PC-3 (cell line): ENCODE results near the gene DPEP2NB. TPM values are rescaled to one million over a fixed set of nuclear protein-coding genes. Genes with fewer than 3 reads are reported as not detected.

Source experiments
- ATAC-seq: fragments of 200-7000 bp; cut with Tn5 transposase; 2 replicates; pipeline ENCODE4 v1.9.1; 2020; ENCODE audit warnings: mild to moderate bottlenecking, moderate library complexity
- BruUV-seq: library from RNA; stranded (reverse); fragments of 400-500 nt; replicated peaks from 2 replicates; lab custom pipeline; 2021; lab: Mats Ljungman, UMichigan
- CTCF ChIA-PET: fragments of 300-600 bp; sonication (Branson Sonifier 250); formaldehyde crosslinking; loops from one replicate; lab custom pipeline; 2022; ENCODE audit warnings: antibody characterized with exemption; lab: Charles Lee
- POLR2A ChIA-PET: fragments of 300-600 bp; sonication (Branson Sonifier 250); formaldehyde crosslinking; loops from one replicate; lab custom pipeline; 2022; ENCODE audit warnings: antibody characterized with exemption; ENCODE audit not compliant: unreplicated experiment; lab: Charles Lee
- DNase-seq: peaks from one replicate; pipeline ENCODE4 v3.0.0-alpha.2; 2015
- H2AFZ ChIP-seq: fragments of 300-600 bp; sonication (generic); 2 replicates; pipeline ENCODE4 v1.6.0; 2016; ENCODE audit warnings: antibody characterized with exemption, low read length
- H3F3A ChIP-seq: fragments of 300-600 bp; sonication (generic); one replicate; pipeline ENCODE4 v1.6.0; 2017; ENCODE audit warnings: antibody characterized with exemption, low read length, control low read depth, mild to moderate bottlenecking; ENCODE audit not compliant: unreplicated experiment
- H3K27ac ChIP-seq: fragments of 300-600 bp; sonication (generic); 2 replicates; pipeline ENCODE4 v1.5.1; 2016; ENCODE audit warnings: mild to moderate bottlenecking, low read length
- H3K27me3 ChIP-seq: fragments of 300-600 bp; sonication (generic); 2 replicates; pipeline ENCODE4 v1.6.1; 2016; ENCODE audit warnings: low read length, mixed read lengths
- H3K36me3 ChIP-seq: fragments of 300-600 bp; sonication (generic); 2 replicates; pipeline ENCODE4 v1.6.1; 2016; ENCODE audit warnings: low read depth, mixed run types, low read length, mixed read lengths
- H3K4me1 ChIP-seq: fragments of 300-600 bp; sonication (generic); 2 replicates; pipeline ENCODE4 v1.5.1; 2016; ENCODE audit warnings: low read length; ENCODE audit not compliant: insufficient read depth
- H3K4me2 ChIP-seq: fragments of 300-600 bp; sonication (generic); 2 replicates; pipeline ENCODE4 v1.6.0; 2016; ENCODE audit warnings: low read length
- H3K4me3 ChIP-seq: fragments of 300-600 bp; sonication (generic); 2 replicates; pipeline ENCODE4 v1.5.1; 2016; ENCODE audit warnings: mild to moderate bottlenecking, low read length, mixed read lengths
- H3K79me2 ChIP-seq: fragments of 300-600 bp; sonication (generic); 2 replicates; pipeline ENCODE4 v1.6.1; 2017; ENCODE audit warnings: low read length, mixed read lengths
- H3K9ac ChIP-seq: fragments of 300-600 bp; sonication (generic); 2 replicates; pipeline ENCODE4 v1.6.0; 2016; ENCODE audit warnings: mild to moderate bottlenecking, low read length
- H3K9me2 ChIP-seq: fragments of 300-600 bp; sonication (generic); replicated peaks from 2 replicates; pipeline ENCODE4 v1.6.1; 2016; ENCODE audit warnings: mixed run types, low read length, mixed read lengths
- H3K9me3 ChIP-seq: fragments of 300-600 bp; sonication (generic); 2 replicates; pipeline ENCODE4 v1.6.1; 2016; ENCODE audit warnings: low read length, mixed read lengths
- H4K20me1 ChIP-seq: fragments of 300-600 bp; sonication (generic); 2 replicates; pipeline ENCODE4 v1.6.1; 2016; ENCODE audit warnings: low read length, mixed read lengths
- CTCF ChIP-seq: fragments of 300-600 bp; sonication (generic); conservative IDR thresholded peaks from 2 replicates; pipeline ENCODE4 v1.5.1; 2017; ENCODE audit warnings: antibody characterized with exemption, low read depth, mild to moderate bottlenecking, low read length
- EZH2 ChIP-seq: fragments of 300-600 bp; sonication (generic); IDR thresholded peaks from one replicate; pipeline ENCODE4 v1.6.1; 2017; ENCODE audit warnings: antibody characterized with exemption, mild to moderate bottlenecking, low read length; ENCODE audit not compliant: unreplicated experiment
- EZH2phosphoT487 ChIP-seq: fragments of 300-600 bp; sonication (generic); IDR thresholded peaks from 2 replicates; pipeline ENCODE4 v1.6.1; 2018; ENCODE audit warnings: mild to moderate bottlenecking, antibody characterized with exemption, low read length, borderline replicate concordance
- intact Hi-C: fragments of 100-400 bp; cut with micrococcal nuclease; formaldehyde crosslinking; loops from 2 replicates; pipeline ENCODE4 v1.9.0; 2023
- total RNA-seq: library from RNA; depleted of rRNA; stranded (reverse); fragments of >200 nt; gene quantifications from 2 replicates; pipeline ENCODE4 v1.2.3, GENCODE V29; 2014

DPEP2NB gene
- total RNA-seq, 1 experiment from 2014 or later, result not detected

- CTCF ChIA-PET, result no interaction called here
- ATAC-seq, result no peak
Measured at GRCh38 chr16:68009157-68009735, 6.5 kb downstream of the DPEP2NB start.

DNA sequence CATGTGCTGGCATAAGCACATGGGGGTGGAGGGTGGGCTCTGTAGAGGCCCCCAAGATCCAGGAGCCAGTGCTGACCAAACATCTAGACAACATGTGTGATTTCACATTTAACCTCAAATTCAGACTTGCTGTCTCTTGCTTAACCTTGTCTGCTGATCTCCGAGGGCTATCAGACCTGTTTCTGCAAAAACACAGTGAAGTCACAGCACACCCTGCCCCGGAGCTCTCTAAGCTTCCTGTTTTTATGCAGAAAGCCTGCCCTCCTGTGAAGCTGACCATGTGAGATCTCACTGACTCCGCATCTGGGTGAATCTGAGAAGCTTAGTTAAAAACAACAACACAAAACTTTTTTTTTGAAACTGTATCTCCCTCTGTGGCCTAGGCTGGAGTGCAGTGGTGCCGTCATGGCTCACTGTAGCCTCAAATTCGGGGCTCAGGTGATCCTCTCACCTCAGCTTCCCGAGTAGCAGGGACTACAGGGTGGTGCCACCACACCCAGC lies 9.9 kb downstream of the DPEP2NB start:
- H3K4me3 ChIP-seq, result no peak overlapping the region
- intact Hi-C loops, result no loop called here
- no peaks in the 10 kb centered on the region for H3F3A ChIP-seq
- TF ChIP-seq EZH2 (no peak), CTCF (no peak), EZH2phosphoT487 (no peak)
- no peaks in the 10 kb centered on the region for H3K9me2 ChIP-seq
- no peaks in the 10 kb centered on the region for H3K4me1 ChIP-seq
- POLR2A ChIA-PET, result no interaction called here
- no peaks in the 10 kb centered on the region for H3K79me2 ChIP-seq
- H3K4me2 ChIP-seq, result no peak overlapping the region
- H2AFZ ChIP-seq, result no peak overlapping the region
- no peak for ATAC-seq
- CTCF ChIA-PET, result no interaction called here
- no TSS peak for BruUV-seq
- no peak for DNase-seq
- no peaks in the 10 kb centered on the region for H4K20me1 ChIP-seq
- no peak overlapping the region for H3K9ac ChIP-seq
- H3K27ac ChIP-seq, result no peak overlapping the region
- H3K27me3 ChIP-seq, result no peaks in the 10 kb centered on the region
- no peaks in the 10 kb centered on the region for H3K9me3 ChIP-seq
- H3K36me3 ChIP-seq, result no peaks in the 10 kb centered on the region

More at GRCh38 chr16:68009157-68009735, 6.5 kb downstream of the DPEP2NB start:
- no peaks in the 10 kb centered on the region for H3F3A ChIP-seq
- H3K9me2 ChIP-seq, result no peaks in the 10 kb centered on the region
- no peaks in the 10 kb centered on the region for H3K36me3 ChIP-seq
- no peak overlapping the region for H3K4me3 ChIP-seq
- H3K79me2 ChIP-seq, result no peaks in the 10 kb centered on the region
- no peak overlapping the region for H2AFZ ChIP-seq
- TF ChIP-seq CTCF (no peak), EZH2phosphoT487 (no peak), EZH2 (no peak)
- no peaks in the 10 kb centered on the region for H3K4me1 ChIP-seq
- no TSS peak for BruUV-seq
- H3K4me2 ChIP-seq, result no peak overlapping the region
- no peaks in the 10 kb centered on the region for H4K20me1 ChIP-seq
- intact Hi-C loops, result no loop called here
- no peaks in the 10 kb centered on the region for H3K9me3 ChIP-seq
- POLR2A ChIA-PET, result no interaction called here
- no peak overlapping the region for H3K27ac ChIP-seq
- H3K9ac ChIP-seq, result no peak overlapping the region
- no peak for DNase-seq
- H3K27me3 ChIP-seq, result no peaks in the 10 kb centered on the region

DNA sequence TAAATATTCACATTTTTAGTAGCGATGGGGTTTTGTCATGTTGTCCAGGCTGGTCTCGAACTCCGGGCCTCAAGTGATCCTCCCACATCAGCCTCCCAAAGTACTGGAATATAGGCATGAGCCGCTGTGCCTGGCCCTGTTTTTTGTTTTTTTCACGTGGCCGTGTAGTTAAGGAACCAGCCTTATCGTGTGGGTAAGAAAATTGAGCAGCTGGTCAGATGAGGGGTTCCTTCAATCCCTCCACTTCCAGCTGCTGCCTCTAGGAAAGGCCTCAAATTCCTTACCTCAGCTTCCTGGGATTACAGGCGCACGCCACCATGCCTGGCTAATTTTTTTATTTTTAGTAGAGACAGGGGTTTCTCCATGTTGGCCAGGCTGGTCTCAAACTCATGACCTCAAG lies 10.5 kb downstream of the DPEP2NB start:
- Histone ChIP-seq H3K79me2 (no peaks in the 10 kb centered on the region), H3K9me2 (no peaks in the 10 kb centered on the region), H4K20me1 (no peaks in the 10 kb centered on the region), H2AFZ (no peak overlapping the region), H3F3A (no peaks in the 10 kb centered on the region), H3K4me1 (no peaks in the 10 kb centered on the region), H3K36me3 (no peaks in the 10 kb centered on the region), H3K27me3 (no peaks in the 10 kb centered on the region), H3K4me3 (no peak overlapping the region), H3K9ac (no peak overlapping the region), H3K4me2 (no peak overlapping the region), H3K9me3 (no peaks in the 10 kb centered on the region), H3K27ac (no peak overlapping the region)
- intact Hi-C loops, result no loop called here
- CTCF ChIA-PET, result no interaction called here
- no peak for TF ChIP-seq EZH2phosphoT487
- no peak for TF ChIP-seq EZH2
- no peak for TF ChIP-seq CTCF
- POLR2A ChIA-PET, result no interaction called here
- DNase-seq, result no peak
- BruUV-seq, result no TSS peak
- ATAC-seq, result no peak
